ENCODE data around the gene PLAAT2.
"Not testable (repeated sequence)": the region's sequence is repeated elsewhere in the genome, so short reads cannot be mapped to it uniquely, and the experiment has no call there.

The PLAAT2 gene

DNA sequence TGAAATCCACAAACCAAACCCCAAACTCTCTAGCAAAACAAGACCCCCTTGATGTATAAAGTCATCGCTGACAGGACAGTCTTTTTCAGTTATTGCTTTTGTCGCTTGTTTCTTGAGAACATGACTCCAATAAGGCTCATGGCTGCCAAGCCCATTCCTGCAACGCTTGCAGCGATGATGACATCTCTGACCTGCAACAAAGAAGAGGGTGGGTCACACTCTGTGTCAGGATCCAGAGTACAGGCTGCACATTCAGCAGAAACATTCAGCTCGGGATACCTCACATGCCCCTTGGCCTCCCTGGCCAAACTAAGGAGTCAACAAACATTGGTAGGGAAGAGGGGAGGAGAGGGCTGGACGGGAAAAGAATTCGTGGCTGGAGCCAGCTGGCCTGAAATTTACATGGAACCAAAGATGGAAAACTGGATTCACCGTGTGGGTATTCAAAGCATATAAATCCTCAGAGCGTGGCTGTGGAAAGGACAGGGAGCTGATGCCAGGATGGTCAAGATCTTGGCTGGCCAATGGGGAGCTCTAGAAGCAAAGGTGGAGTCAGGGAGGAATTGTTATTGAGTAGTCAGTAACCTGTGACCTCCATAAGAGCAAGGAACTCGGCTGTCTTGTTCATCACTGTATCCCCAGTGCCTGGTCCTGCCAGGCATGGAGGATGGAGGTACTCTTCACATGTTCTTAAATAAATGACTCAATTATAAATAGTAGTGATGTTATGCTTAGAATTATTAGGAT is 11.8 kb upstream of the PLAAT2 start:
- DNase-seq: no peak

DNA sequence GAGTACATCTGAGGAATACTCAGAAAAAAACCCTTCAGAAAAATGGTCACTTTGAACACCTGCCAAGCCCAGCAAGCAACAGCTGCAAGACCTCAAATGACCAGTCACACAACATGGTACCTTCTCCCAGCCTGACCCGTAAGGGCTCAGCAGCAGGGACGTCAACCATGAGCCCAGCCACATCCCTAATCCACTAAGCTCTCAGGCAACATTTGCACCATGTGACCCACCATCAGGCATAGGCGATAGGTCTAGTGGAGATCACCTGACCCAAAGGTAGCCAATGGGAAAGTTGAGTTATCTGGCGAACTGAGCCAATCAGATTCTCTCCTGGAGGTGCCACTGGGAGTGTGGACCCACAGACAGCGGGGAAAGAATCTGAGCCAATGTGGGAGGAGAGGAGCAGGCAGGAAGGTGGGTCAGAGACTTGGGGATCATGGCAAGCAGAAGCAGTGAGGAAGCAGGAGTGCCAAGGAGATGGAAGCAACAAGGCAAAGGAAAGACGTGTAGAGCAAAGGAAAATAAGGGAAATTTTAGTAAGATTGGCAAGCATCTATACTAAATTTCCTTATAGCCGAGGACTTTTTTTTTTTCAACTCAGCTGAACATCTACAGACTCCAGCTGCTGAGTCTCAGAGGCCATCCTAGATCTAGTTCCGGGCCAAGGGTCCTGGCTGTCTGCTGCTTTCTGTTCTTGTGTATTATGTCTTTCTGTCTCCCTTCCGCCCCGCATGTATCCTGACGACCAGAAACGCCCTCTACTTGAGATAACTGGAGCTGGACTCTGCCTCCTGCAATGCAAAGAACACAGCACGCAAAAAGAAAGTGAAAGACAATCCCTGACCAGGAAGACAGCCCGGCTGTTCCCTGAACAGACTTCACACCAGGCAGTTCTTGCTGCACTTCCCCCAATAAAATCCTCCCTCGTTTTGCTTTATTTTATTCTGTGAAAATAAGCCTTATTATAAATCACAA is 11.0 kb upstream of the PLAAT2 start:
- DNase-seq: no peak

DNA sequence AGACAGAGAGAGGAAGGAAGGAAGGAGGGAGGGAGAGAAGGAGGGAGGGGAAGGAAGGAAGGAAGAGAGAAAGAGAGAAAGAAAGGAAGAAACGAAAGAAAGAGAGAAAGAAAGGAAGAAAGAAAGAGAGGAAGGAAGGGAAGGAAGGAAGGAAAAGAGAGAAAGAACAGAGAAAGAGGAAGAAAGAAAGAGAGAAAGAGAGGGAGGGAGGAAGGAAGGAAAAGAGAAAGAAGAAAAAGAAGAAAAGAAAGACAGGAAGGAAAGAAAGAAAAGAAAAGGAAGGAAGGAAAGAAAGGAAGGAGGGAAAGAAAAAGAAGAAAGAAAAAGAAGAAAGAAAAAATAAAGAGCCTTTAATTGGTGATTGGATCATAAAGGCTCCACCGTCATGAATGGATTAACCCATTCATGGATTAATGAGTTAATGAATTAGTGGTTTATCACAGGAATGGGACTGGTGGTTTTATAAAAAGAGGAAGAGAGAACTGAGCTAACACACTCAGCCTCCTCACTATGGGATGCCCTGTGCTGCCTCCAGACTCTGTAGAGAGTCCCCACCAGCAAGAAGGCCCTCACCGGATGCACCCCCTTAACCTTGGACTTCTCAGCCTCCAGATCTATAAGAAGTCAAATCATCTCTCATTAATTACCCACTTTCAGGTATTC is 9.0 kb upstream of the PLAAT2 start:
- no peak for DNase-seq

DNA sequence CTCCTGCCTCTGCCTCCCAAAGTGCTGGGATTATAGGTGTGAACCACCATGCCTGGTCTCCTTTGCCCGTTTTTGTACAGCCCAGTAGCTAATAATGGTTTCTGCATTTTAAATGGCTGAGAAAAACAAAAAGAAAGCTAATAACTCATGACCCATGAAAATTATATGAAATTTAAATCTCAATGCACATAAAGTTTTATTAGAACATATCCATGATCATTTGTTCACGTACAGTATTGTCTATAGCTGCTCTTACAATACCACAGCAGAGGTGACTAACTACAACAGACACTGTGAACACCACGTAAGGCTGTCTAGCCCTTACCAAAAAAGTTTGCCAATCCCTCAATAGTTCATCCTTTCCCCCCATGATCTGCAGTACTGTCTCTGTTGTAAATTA is 6.4 kb upstream of the PLAAT2 start:
- DNase-seq: no peak

DNA sequence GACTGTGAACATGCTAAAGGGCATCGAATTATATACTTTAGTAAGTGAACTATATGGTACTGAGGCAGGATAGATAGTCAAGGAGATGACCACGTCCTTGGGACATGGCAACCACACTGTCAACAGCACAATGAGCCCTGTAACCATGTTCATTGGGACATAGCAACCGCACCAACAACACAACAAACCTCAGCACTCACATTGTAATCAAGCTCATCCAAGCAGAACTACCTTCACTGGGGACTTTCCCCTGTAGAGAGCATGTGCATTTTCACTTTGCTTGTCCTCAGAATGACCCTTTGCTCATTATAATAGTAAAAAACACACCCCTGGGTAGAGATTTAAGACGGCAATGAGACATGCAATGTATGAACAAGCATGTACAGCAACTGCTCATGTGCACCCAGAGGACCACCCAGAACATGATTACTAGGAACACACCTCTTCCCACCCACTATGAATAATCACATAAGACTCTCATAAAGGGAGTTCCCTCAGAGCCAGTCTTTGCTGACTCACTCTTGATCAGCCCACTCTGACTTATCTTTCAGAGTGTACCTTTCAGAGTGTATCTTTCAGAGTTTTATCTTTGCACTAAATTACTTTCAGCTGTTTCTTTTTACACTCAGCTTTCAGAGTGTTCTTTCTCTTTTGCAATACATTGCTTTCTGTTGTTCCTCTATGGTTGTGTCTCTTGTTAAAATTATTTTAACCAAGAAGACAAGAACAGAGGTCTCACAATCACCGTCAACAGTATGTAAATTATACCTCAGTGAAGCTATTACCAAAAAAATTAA is 4.1 kb upstream of the PLAAT2 start:
- peak; percentile 38 for DNase-seq

DNA sequence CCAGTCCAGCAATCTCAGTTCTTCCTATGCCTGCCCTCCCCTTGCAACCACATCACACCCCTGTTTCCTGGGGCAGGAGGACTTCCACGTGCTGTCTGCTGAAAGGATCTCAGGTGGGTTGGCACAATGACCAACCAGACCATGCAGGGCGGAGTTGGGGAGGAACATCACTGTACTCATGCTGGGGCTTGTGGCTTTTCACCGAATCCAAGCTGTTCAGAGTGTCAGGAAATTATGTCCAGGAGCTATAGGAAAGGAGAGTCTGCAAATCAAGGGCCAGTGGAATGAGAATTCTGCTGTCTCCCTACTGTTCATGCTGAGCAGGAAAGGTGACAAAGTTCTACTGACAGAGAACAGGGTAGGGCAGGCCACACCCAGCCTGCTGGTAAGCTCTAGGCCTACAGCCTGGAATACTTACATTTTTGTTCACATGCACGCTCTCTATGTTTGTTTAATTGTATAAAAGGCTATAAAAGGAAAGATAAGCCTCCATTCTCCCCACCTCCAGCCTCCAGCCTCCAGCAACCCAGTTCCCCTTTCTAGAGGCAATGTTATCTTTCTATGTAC is 1.7 kb upstream of the PLAAT2 start:
- no peak for DNase-seq

DNA sequence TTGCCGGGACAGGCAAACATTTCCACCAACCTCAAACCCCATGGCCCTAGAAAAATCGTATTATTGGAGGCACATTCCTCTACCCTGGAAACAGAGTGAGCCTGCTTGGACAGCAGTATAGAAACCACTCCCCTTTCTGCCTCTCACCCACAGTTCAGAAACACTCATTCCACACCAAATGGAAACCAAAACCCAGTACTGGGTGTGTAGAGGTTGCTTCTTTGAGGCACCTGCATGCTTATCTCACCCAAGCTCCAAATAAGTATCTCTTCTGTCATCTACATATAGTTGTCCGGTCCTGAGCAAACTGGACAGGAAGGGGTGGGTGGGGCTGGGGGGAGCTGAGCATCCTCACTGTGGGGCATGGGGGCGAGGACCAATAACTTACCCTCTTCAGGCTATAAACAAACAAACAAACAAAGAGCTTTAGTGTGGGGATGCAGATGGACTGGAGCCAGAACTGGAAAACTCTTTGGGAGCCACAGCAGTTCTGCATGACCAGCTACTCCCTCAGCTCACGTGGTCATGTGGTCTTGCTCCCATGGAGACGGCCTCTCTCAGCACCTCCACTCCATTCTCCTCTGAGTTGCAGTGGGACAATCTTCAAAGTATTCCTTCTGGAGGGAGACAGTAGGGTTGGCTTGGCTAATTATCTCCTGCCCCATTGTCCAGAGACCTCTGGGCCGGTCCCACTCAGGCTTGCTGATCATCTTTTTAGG is 1.0 kb upstream of the PLAAT2 start:
- DNase-seq: no peak

DNA sequence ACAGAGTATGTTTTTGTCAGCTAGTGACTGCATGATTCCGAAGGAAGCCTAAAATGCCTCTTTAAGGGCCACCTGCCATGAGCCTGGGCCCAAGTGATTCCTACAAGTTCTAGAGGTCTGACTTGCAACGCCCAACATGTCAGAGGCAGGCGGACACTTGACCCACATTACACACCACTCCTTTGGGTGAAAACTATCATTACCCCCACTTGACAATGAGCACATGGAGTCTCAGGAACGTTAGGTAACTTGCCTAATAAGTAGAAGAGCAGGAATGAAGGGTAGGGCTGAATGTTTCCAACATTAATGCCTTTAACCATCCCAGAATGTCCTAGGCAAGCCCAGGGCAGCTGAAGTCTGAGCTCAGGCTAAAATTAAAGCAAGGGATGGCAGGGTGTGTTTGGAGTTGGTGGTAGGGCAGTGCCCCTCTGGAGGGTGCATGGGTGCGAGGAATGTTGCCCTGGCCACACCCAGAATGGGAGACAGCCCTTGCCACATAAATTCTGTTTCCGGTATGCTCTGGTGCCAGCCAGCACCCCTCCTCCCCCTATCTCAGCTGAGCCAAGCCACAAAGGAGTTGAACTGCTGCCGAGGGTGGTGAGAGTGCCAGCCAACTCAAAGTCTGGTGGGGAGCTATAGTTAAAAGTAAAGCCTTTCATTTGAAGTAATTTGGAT is 2.5 kb downstream of the PLAAT2 start:
- no peak for DNase-seq

DNA sequence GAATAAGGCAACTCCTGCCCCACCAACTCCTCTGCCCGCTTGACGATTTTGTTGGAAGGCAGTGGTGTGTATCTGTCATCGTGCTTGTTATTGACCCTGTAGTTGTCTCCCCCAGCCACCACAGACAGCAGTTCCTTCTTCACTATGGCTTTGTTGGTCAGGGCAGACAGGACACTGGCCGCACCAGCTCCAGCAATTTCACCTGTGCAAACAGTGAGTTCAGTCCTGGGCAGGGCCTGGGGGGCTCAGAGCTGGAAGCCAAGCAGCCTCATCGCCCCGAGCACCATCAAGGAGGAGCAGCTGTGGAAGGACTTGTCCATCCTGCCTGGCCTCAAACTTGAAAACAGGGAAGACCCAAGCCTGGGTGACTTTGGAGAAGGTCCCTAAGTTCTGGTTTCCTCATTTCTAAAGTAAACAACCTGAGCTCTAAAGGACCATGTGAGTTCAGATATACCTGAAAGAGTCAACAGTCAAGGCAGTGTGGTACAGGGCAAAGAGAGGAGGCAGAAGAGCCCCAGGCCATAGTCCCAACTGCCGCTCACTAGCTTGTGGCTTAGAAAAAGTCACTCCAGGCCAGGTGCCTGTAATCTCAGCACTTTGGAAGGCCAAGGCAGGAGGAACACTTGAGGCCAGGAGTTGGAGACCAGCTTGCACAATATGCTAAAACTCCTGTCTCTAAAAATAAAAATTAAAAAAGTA is 4.6 kb downstream of the PLAAT2 start:
- no peak for DNase-seq

DNA sequence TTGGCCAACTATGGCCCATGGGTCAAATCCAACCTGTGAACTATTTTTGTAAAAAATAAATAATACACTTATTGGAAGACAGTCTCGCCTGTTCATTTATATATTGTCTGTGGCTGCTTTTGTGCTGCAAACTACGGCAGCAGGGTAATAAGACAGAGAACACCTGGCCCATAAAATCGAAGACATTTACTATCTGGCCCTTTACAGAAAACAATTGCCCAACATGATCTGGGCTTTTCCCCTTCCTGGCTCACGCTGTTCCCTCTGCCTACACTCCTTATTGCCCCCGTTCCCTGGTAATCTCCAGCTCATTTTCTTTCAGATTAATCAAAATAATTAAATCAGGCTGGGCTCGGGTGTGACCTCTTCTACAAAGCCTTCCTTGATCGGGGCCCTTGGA is 5.6 kb downstream of the PLAAT2 start:
- no peak for DNase-seq

DNA sequence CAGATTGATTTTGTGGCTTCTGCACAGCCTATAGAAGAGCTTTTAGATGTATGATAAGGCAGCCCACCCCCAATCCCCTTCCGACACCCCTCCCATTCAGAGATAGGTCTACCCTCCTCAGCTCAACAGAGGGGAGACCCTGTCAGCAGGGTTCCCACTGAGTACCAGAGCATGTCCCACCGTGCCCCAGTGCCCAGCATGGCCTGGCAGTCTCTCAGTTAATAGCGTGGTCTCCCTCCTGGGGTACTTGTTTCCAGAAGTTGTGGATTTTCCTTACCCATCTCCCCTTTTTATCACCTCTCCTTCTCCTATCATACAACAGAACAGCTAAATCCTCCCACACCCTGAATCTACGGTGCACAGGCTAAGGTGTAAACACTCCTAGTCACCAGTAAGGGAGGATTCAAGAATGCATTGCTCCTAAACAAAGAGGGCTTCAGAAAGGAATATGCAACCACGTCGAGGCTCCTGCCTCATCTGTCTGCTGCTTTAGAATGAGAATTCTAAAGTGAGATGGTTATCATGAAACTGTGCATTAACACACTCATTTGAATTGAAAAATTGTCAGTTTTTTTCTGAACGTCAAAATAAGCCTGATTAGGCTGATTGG is 6.7 kb downstream of the PLAAT2 start:
- no peak for DNase-seq

DNA sequence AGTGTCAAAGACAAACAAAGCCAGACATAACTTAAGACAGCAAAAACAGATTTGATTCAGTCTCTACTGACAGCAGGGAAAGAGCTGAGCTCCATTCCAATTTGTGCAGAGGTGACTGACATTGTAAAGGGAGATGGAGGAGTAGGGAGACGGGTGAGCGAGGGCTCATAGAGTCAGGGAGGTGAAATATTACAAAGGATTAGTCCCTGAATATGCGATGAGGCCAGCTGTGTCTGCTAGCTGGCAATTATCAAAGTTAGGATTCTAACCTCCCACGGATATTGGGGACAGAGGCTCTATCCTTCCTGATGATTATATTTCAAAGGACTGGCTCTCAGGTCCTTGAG is 8.3 kb downstream of the PLAAT2 start:
- no peak for DNase-seq

DNA sequence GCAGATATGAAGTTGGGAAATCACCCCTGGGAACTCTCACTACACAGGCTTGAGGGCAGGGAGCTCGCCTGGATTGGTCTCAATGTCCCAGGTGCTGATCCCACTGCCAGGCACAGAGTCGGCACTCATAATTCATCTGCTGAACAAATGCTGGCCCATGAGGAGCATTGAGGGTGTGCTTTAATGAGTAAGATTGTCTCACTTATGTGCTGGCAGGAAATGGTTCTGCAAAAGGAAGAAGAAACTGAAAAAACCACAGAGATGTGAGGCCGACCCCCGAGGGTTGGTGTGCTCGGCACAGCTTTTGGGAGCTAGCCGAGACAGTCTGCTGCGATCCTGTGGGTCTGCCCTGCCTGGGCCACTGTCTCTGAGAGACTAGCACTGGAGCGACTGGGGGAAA is 9.4 kb downstream of the PLAAT2 start:
- no peak for DNase-seq

DNA sequence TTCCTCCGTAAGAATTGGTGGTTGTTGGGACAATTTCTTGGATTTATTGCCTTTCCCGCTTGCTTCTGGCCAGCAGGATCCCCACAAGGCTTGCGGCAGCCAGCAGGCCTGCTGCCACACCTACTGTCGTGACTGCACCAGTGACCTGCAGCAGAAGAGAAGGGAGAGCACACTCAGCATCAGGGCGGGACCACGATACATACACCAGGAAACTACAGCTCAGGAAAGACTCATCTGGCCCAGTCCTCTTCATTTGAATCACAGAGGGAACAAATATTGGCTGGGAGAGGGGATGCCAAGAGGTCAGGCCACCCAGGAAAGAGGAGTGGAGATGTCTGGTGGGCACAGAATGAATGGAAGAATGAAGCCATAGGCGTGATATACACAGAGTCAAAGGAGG is 10.3 kb downstream of the PLAAT2 start:
- DNase-seq: no peak

DNA sequence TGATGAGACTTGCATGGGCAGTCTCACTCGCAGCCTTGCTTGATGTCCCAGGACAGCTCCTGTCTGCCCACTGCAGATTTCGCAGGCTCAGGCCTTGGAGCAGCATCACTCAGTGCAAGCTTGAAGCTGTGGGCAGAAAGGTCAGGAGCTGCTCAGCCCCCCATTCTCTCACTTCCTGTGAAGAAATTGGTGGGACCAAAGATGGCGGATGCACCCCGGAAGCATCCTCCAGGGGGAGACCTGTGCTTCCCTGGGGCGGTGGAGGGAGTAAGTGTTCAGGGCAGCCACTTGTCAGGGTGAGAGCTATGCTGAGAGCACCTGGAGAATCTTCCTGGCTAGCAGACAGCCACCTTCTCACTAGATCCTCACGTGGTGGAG is 11.3 kb downstream of the PLAAT2 start:
- DNase-seq: no peak

DNA sequence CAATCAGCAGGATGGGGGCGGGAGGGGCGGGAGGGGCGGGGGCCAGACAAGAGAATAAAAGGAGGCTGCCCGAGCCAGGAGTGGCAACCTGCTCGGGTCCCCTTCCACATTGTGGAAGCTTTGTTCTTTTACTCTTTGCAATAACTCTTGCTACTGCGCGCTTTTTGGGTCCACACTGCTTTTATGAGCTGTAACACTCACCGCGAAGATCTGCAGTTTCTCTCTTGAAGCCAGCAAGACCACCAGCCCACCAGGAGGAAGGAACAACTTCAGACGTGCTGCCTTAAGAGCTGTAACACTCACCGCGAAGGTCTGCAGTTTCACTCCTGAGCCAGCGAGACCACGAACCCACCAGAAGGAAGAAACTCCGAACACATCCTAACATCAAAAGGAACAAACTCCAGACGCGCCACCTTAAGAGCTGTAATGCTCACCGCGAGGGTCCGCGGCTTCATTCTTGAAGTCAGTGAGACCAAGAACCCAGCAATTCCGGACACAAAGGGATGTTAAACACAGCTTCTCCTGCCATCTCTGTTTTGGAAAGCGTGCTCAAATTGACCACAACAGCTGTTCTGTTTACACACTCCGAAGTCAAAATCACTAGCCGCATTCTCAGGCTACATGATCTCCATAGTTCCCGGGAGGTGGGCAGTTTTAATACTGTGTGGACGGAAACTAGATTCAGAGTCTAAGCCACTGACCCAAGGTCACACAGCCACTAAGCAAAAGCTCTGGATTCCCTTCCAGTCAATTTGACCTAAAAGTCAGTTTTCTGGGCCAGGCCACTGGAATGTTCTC is 11.9 kb downstream of the PLAAT2 start:
- DNase-seq: no peak

DNA sequence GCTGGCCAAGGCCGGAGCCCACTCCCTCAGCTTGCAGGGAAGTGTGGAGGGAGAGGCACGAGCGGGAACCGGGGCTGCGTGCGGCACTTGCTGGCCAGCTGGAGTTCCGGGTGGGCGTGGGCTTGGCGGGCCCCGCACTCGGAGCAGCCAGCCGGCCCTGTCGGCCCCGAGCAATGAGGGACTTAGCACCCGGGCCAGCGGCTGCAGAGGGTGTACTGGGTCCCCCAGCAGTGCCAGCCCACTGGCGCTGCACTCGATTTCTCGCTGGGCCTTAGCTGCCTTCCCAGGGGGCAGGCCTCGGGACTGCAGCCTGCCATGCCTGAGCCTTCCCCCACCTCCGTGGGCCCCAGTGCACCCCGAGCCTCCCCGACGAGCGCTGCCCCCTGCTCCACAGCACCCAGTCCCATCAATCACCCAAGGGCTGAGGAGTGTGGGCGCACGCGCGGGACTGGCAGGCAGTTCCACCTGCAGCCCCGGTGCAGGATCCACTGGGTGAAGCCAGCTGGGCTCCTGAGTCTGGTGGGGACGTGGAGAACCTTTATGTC is 13.0 kb downstream of the PLAAT2 start:
- DNase-seq: not testable (repeated sequence)

DNA sequence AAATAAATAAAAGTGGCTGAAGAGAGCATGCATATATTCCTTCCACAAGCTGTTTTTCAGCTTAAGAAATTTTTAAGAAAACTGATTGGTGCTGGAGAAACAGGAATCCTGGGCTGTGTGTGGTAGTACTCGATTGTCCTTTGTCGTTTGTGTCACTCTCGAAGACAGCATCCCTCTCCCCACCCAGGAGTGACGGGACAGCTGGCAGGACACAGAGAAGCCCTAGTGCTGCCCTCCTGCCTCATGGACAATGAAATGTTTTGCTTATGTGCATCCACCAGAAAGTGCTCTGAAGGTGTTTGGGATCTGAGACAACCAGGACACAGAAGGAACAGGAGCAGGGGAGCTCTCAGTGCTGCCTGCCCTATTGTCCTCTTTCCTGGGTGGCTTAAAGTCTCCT is 13.8 kb downstream of the PLAAT2 start:
- no peak for DNase-seq

DNA sequence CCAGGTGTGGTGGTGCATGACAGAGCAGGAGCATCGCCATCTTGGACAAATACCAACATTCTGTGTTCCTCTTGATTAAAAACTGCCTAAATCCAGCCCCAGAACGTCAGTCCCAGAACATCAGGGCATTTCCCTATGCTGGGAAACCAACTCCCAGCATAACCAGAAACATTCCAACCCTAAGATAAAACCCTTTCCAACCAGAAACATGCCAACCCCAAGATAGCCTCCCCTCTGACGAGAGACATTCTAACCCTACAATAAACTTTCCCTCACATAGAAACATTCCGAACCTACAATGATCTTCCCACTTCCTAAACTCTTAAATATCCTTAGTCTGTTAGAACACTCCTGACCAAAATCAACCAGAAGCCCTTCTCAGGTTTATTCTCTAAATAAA is 15.0 kb downstream of the PLAAT2 start:
- DNase-seq: no peak
